GM10266 (cell line): ENCODE measurements around the gene AFTPH.

Experiments
- DNase-seq: peaks from one replicate; pipeline ENCODE4 v3.0.0; 2012; ENCODE audit errors: extremely low spot score
- CTCF ChIP-seq: IDR thresholded peaks from 2 replicates; pipeline ENCODE4 v1.5.1; 2012; ENCODE audit warnings: mild to moderate bottlenecking, low read depth; ENCODE audit not compliant: control insufficient read depth, insufficient read depth; ENCODE audit errors: missing control alignments

AFTPH gene

GRCh38 chr2:64541547-64541946 lies 17.4 kb downstream of the AFTPH start:
- no peak for TF ChIP-seq CTCF
- DNase-seq = no peak

- no peak for TF ChIP-seq CTCF
- no peak for DNase-seq
Measured at GRCh38 chr2:64542071-64543007, 18.2 kb downstream of the AFTPH start.

GRCh38 chr2:64543008-64543697 lies 19.0 kb downstream of the AFTPH start:
- no peak for DNase-seq
- no peak for TF ChIP-seq CTCF

- TF ChIP-seq CTCF = no peak
- DNase-seq = no peak
Measured at GRCh38 chr2:64548761-64549160, 24.6 kb downstream of the AFTPH start.

- no peak for DNase-seq
- no peak for TF ChIP-seq CTCF
Measured at GRCh38 chr2:64550042-64550441, 25.9 kb downstream of the AFTPH start.

GRCh38 chr2:64551851-64552250 lies 27.7 kb downstream of the AFTPH start:
- no peak for DNase-seq
- no peak for TF ChIP-seq CTCF

- no peak for DNase-seq
- no peak for TF ChIP-seq CTCF
Measured at GRCh38 chr2:64554117-64554516, 30.0 kb downstream of the AFTPH start.
